GM23248 (cell line): Measurements from ENCODE around the gene GFRA1. TPM values are rescaled to one million over a fixed set of nuclear protein-coding genes. Genes with fewer than 3 reads are reported as not detected.

Experiments
- DNase-seq: peaks from one replicate; pipeline ENCODE4 v3.0.0-alpha.2; 2015
- H2AFZ ChIP-seq: fragments of 200-600 bp; sonication (generic); 2 replicates; pipeline ENCODE4 v1.6.1; 2016; ENCODE audit warnings: antibody characterized with exemption
- H3F3A ChIP-seq: fragments of 200-600 bp; sonication (generic); 2 replicates; pipeline ENCODE4 v1.6.1; 2016; ENCODE audit warnings: mild to moderate bottlenecking, antibody characterized with exemption, mixed run types; ENCODE audit not compliant: insufficient read depth
- H3K27ac ChIP-seq: fragments of 200-600 bp; sonication (generic); 2 replicates; pipeline ENCODE4 v1.5.1; 2016; ENCODE audit warnings: mild to moderate bottlenecking
- H3K27me3 ChIP-seq: fragments of 200-600 bp; sonication (generic); replicated peaks from 2 replicates; pipeline ENCODE4 v1.6.1; 2016; ENCODE audit warnings: mild to moderate bottlenecking; ENCODE audit not compliant: insufficient read depth
- H3K36me3 ChIP-seq: fragments of 200-600 bp; sonication (generic); 2 replicates; pipeline ENCODE4 v1.6.1; 2016; ENCODE audit warnings: low read depth, mild to moderate bottlenecking
- H3K4me1 ChIP-seq: fragments of 200-600 bp; sonication (generic); 2 replicates; pipeline ENCODE4 v1.6.1; 2016; ENCODE audit warnings: mild to moderate bottlenecking; ENCODE audit not compliant: insufficient read depth
- H3K4me2 ChIP-seq: fragments of 200-600 bp; sonication (generic); one replicate; pipeline ENCODE4 v1.6.1; 2016; ENCODE audit warnings: mild to moderate bottlenecking; ENCODE audit not compliant: unreplicated experiment
- H3K4me3 ChIP-seq: fragments of 200-600 bp; sonication (generic); 2 replicates; pipeline ENCODE4 v1.5.1; 2016; ENCODE audit warnings: mild to moderate bottlenecking
- H3K79me2 ChIP-seq: fragments of 200-600 bp; sonication (generic); 2 replicates; pipeline ENCODE4 v1.6.1; 2016; ENCODE audit warnings: mild to moderate bottlenecking; ENCODE audit not compliant: insufficient read depth
- H3K9ac ChIP-seq: fragments of 200-600 bp; sonication (generic); 2 replicates; pipeline ENCODE4 v1.6.1; 2016; ENCODE audit warnings: mild to moderate bottlenecking
- H3K9me2 ChIP-seq: fragments of 200-600 bp; sonication (generic); 2 replicates; pipeline ENCODE4 v1.6.1; 2016; ENCODE audit warnings: mixed run types, mild to moderate bottlenecking, moderate library complexity; ENCODE audit not compliant: insufficient read depth
- H3K9me3 ChIP-seq: fragments of 200-600 bp; sonication (generic); one replicate; pipeline ENCODE4 v1.6.1; 2017; ENCODE audit warnings: low read depth
- H4K20me1 ChIP-seq: fragments of 200-600 bp; sonication (generic); 2 replicates; pipeline ENCODE4 v1.6.0; 2016; ENCODE audit not compliant: insufficient read depth
- EZH2 ChIP-seq: fragments of 200-600 bp; sonication (generic); IDR thresholded peaks from 2 replicates; pipeline ENCODE4 v1.6.1; 2018; ENCODE audit warnings: antibody characterized with exemption, mild to moderate bottlenecking; ENCODE audit not compliant: insufficient read depth, poor library complexity, severe bottlenecking
- EZH2phosphoT487 ChIP-seq: fragments of 200-600 bp; sonication (generic); IDR thresholded peaks from 2 replicates; pipeline ENCODE4 v1.6.1; 2018; ENCODE audit warnings: antibody characterized with exemption, moderate library complexity, mild to moderate bottlenecking, low read depth; ENCODE audit not compliant: insufficient read depth
- WGBS, 2 experiments: methylation state at CpG; one replicate each; pipeline ENCODE4 v1.1.6; 2015 to 2017; ENCODE audit warnings: low lambda C conversion rate in 2 of 2, low coverage in 1 of 2; ENCODE audit errors: missing lambda C conversion rate in 2 of 2; 5-methylcytosine and 5-hydroxymethylcytosine counted together
- in situ Hi-C: fragments of 300-500 bp; cut with MboI; formaldehyde crosslinking; loops from 2 replicates; pipeline ENCODE4 v1.15.0; 2020
- polyA plus RNA-seq: library from polyadenylated mRNA; unstranded; fragments of >200 nt; fragmentation: Nextera tagmentation; extraction: Ambion mirVana; gene quantifications from 2 replicates; pipeline ENCODE4 v1.2.1, GENCODE V29; 2016
- total RNA-seq: library from RNA; depleted of rRNA; stranded (reverse); fragments of >200 nt; shearing (Covaris generic); gene quantifications from 2 replicates; pipeline ENCODE4 v1.2.3, GENCODE V29; 2014

The GFRA1 gene
- total and polyA plus RNA-seq, 2 experiments from 2014 or later: 5.0 to 5.2 TPM

DNA sequence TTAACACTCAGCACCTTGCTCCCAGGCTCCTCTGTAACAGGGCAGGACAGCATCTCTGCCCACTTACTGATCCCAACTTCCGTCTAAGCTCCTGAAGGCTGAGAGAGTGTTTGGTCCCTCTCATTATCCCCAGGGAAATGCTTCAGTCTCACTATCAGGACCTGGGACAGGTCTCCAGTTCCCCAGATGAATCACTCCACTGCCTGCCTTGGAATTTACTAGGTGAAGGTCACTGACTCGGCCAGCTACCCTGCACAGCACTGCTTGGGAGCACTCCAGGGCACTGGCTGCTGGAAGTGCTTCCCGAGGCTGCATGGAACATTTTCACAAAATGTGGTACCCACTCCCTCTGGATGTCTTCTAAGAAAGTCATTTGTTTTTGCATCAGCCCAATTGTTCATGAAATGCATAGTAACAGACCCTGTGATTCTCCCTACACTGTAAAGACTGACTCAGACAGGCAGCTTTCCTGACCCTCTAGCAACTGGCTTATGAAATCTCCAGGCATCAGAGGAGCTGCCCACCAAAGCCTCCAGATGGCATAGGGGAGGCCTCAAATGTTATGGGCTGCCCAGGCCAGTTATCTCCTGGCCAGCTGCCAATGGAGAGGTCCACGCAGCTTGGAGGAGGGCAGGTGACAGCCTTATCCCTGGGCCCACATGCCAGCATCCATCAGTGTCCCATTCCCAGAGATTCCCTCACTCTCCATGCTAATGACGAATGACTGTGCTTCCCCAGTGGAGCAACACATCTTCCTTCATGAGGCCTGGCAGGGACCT is 89.1 kb downstream of the GFRA1 start:
- H3K9ac ChIP-seq: no peak overlapping the region
- no peak overlapping the region for H3K4me2 ChIP-seq
- H3F3A ChIP-seq: no peaks in the 10 kb centered on the region
- no peak overlapping the region for H3K27ac ChIP-seq
- DNase-seq: peak; percentile 62
- H3K79me2 ChIP-seq: no peaks in the 10 kb centered on the region
- H3K9me2 ChIP-seq: no peaks in the 10 kb centered on the region
- H3K4me1 ChIP-seq: no peaks in the 10 kb centered on the region
- H3K27me3 ChIP-seq: no peaks in the 10 kb centered on the region
- no peak overlapping the region for H2AFZ ChIP-seq
- 25 to 29% methylated on average over 5 of the region's 5 CpGs for WGBS, 2 experiments
- in situ Hi-C loops: no loop called here
- no peaks in the 10 kb centered on the region for H3K9me3 ChIP-seq
- no peaks in the 10 kb centered on the region for H4K20me1 ChIP-seq
- H3K36me3 ChIP-seq: no peaks in the 10 kb centered on the region
- no peak for TF ChIP-seq EZH2phosphoT487
- TF ChIP-seq EZH2: no peak
- no peak overlapping the region for H3K4me3 ChIP-seq

GRCh38 chr10:116182426-116182825 is 90.6 kb downstream of the GFRA1 start:
- in situ Hi-C loops: no loop called here
- TF ChIP-seq EZH2phosphoT487: no peak
- no peak for TF ChIP-seq EZH2
- no peak overlapping the region for H3K4me3 ChIP-seq
- no peaks in the 10 kb centered on the region for H3K4me1 ChIP-seq
- H2AFZ ChIP-seq: no peak overlapping the region
- no peaks in the 10 kb centered on the region for H3K9me3 ChIP-seq
- H3K27ac ChIP-seq: no peak overlapping the region
- 71 to 76% methylated on average over 2 of the region's 2 CpGs for WGBS, 2 experiments
- no peak for DNase-seq
- H3F3A ChIP-seq: no peaks in the 10 kb centered on the region
- no peaks in the 10 kb centered on the region for H3K79me2 ChIP-seq
- H3K27me3 ChIP-seq: no peaks in the 10 kb centered on the region
- no peak overlapping the region for H3K9ac ChIP-seq
- no peaks in the 10 kb centered on the region for H3K9me2 ChIP-seq
- no peaks in the 10 kb centered on the region for H3K36me3 ChIP-seq
- no peaks in the 10 kb centered on the region for H4K20me1 ChIP-seq
- H3K4me2 ChIP-seq: no peak overlapping the region

DNA sequence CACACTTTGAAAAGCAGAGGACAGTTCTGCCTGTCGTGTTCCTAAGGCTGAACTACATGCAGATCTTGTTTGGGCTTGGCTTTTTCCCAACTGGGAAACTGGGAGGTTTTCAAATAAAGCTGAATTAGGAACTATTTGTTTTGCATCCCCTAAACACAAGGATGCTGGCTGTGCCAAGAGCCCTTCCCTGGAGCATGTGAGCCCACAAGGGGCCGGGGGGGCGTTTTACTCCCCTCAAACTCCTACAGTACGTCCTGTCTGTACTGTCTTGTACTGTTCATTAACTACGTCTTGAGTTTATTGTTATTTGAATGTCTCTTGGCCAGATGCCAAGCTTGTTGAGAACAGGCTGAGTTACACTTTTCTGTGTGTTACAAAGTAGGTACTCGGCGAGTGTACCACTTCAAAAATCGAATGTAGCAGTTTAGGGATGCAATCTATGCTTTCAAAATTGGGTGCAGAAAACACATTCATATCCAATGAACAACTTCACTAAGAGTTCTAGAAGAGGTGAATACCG is 94.9 kb downstream of the GFRA1 start:
- no peak for DNase-seq
- no peak overlapping the region for H3K4me3 ChIP-seq
- H3K9me2 ChIP-seq: no peaks in the 10 kb centered on the region
- H3K4me1 ChIP-seq: no peaks in the 10 kb centered on the region
- H3K4me2 ChIP-seq: no peak overlapping the region
- H3K27ac ChIP-seq: no peak overlapping the region
- no peaks in the 10 kb centered on the region for H3F3A ChIP-seq
- TF ChIP-seq EZH2phosphoT487 (no peak), EZH2 (no peak)
- no peaks in the 10 kb centered on the region for H3K9me3 ChIP-seq
- H3K79me2 ChIP-seq: no peaks in the 10 kb centered on the region
- H3K9ac ChIP-seq: no peak overlapping the region
- H2AFZ ChIP-seq: no peak overlapping the region
- no peaks in the 10 kb centered on the region for H3K36me3 ChIP-seq
- in situ Hi-C loops: no loop called here
- WGBS, 2 experiments: 23 to 26% methylated on average over 9 of the region's 9 CpGs
- H4K20me1 ChIP-seq: no peaks in the 10 kb centered on the region
- no peaks in the 10 kb centered on the region for H3K27me3 ChIP-seq

- no peak overlapping the region for H3K4me3 ChIP-seq
- 78 to 86% methylated on average over 8 of the region's 8 CpGs for WGBS, 2 experiments
- H3K27me3 ChIP-seq: no peaks in the 10 kb centered on the region
- H3K9ac ChIP-seq: no peak overlapping the region
- no peaks in the 10 kb centered on the region for H4K20me1 ChIP-seq
- no peaks in the 10 kb centered on the region for H3K79me2 ChIP-seq
- H3K36me3 ChIP-seq: no peaks in the 10 kb centered on the region
- TF ChIP-seq EZH2 (no peak), EZH2phosphoT487 (no peak)
- no peak overlapping the region for H2AFZ ChIP-seq
- H3K4me1 ChIP-seq: peaks cover 12% of the 10 kb centered on the region
- H3F3A ChIP-seq: no peaks in the 10 kb centered on the region
- no peak overlapping the region for H3K4me2 ChIP-seq
- in situ Hi-C loops: no loop called here
- DNase-seq: no peak
- H3K27ac ChIP-seq: no peak overlapping the region
- no peaks in the 10 kb centered on the region for H3K9me3 ChIP-seq
- H3K9me2 ChIP-seq: no peaks in the 10 kb centered on the region
Observed at GRCh38 chr10:116175231-116175630, 97.8 kb downstream of the GFRA1 start.
